HCT116 (cell line): ENCODE data around the gene TEAD1.

ENCODE experiments used
- EZH2 ChIP-seq: fragments of 200-600 bp; sonication (generic); IDR thresholded peaks from 2 replicates; pipeline ENCODE4 v1.6.1; 2017; ENCODE audit warnings: antibody characterized with exemption, mixed run types
- SIN3A ChIP-seq: IDR thresholded peaks from 2 replicates; pipeline ENCODE4 v1.6.1; 2012; ENCODE audit warnings: low read depth

DNA sequence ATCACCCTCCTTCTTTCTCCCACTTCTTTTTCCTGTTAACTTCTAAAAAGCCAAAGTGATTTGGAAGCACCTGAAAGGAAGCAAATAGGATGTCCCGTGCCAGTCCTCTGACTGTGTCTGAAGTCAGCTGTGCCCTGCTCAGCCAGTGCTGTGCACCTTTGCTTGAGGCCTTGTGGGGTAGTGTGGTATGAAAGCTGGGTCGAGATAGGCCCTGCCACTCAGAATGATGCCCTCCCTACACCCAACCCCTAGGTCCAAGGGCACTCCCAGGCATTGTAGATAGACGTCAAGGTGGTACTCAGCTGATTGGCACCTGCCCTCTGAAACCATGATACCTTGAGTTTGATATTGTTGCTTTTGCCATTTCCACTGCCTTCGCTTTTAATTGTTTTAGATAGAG is 251.3 kb downstream of the TEAD1 start:
- TF ChIP-seq EZH2 (no peak), SIN3A (no peak)
